HG02623 (cell line): ENCODE results near the gene TBX1.

Experiments
- ATAC-seq: cut with Tn5 transposase; IDR thresholded peaks from one replicate; pipeline ENCODE4 v1.9.1; 2021; ENCODE audit warnings: moderate library complexity; ENCODE audit not compliant: unreplicated experiment

The TBX1 gene

DNA sequence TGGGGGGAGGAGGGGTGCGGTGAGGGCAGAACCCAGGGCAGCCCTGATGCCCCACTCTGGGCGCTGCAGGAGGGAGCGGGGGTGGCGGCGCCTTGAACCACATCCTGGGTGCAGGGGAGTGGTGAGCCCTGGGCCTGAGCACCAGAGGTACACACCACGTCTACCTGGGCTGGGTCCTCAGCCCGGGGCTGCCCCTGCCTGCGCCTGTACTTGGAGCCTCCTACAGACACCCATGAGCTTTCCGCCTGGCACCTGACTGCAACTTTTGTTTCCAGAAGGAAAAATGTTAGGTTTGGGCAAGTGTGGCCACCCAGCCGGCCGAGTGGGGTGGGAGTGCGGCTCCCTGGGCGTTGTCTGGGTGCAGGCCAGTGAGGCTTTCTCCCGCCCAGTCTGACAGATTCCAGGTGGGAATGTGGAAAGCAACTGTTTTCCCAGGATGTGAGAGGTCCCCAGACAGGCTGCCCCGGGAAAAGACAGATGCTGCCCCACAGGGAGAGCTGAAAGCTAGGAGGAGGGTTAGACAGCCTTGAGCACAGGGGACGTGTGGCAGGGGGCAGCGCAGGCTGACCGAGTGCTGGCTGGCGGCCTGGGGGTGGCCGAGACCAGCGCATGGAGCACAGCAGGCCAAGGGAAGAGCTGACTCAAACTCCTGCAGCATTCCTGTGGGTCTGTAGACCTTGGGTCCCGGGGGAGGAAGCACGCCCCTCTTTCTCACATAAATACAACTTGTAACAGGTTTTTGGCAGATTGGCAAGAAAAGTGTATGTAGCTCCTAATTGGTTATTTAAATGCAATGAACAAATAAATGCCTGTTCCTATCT is 50.0 kb downstream of the TBX1 start:
- ATAC-seq = no peak

DNA sequence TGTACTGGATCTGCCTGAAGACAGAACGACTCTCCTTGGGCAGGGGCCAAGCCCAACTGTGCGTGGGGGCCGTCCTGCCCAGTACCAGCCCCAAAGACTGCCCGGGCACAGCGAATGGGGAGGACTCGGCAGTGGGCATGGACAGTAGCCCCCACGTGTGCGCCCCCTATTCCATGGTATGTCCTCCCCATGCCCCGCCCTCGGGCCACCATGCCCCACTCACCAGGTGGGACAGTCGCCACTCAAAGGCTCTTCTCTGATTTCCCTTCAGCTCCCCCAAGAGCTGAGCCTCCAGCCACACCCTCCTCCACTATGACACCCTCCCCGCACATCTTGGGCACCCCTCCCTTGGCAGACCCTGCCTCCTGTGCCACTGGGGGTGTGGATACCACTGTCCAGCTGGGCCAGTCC is 50.6 kb downstream of the TBX1 start:
- no peak for ATAC-seq

- no peak for ATAC-seq
Measured at GRCh38 chr22:19811811-19812771, 51.5 kb downstream of the TBX1 start.

- no peak for ATAC-seq
Measured at GRCh38 chr22:19812910-19813309, 52.3 kb downstream of the TBX1 start.

DNA sequence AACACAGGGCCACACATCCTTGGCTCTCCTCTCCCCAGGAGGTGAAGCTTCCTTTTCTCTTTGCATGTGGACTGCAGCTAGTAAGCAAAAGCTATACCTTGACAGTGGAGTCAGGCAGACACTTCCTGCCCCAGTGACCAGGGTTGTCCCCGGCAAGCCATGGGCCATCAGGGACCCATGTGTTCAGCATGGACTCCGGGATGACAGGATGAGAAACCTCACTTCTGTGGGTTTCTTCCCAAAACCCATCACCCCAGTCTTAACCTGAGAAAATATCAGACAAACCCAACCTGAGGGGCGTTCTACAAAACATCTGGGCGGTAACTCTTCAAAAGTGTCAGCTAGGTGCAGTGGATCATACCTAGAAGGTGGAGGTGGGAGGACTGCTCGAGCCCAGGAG is 53.9 kb downstream of the TBX1 start:
- no peak for ATAC-seq

DNA sequence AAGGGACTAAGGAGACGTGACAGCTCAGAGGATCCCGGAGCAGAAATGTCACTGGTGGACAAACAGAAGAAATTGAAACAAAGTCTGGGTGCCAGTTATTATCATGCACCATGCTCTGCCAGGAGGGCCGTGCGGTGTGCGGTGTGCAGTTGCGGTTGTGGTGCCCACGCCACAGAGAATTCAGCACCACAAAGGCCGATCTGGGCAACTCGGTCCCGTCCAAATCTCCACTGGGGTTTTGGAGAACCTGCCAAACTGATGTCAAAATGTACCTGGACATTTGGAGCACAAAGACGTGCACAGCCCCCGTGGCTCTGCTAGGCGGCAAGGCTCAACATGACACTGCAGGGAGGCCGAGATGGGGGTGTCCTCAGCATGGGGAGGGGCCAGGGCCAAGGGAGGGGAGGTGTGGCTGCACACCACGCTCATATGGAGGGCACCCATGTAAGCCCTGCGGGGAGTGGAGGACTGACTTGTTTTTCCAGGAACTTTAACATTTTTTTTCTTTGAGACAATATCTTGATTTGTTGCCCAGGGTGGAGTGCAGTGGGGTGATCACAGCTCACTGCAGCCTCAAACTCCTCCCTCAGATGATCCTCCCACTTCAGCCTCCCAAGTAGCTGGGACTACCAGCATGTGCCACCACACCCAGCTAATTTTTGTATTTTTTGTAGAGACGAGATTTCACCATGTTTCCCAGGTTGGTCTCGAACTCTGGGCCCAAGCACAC is 54.7 kb downstream of the TBX1 start:
- no peak for ATAC-seq

DNA sequence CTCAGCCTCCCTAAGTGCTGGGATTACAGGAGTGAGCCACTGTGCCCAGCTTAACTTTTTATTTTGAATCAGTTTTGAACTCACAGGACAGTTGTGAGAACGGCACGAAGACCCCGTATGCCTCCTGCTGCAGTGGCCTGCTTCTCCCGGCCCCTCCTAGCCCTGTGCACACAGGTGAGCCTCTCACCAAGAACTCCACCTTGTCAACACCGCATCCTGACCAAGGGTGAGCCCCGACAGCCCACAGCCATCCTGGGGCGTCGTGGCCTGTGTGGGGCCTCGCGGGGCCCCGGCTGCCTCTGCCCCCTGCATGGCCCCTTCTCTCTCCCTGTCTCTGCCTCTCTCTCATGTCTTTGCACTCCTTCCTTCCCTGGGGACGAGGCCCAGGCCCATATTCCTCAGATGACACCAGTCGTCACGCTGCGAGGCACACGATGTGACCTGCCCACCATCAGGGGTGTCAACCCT is 55.3 kb downstream of the TBX1 start:
- no peak for ATAC-seq

DNA sequence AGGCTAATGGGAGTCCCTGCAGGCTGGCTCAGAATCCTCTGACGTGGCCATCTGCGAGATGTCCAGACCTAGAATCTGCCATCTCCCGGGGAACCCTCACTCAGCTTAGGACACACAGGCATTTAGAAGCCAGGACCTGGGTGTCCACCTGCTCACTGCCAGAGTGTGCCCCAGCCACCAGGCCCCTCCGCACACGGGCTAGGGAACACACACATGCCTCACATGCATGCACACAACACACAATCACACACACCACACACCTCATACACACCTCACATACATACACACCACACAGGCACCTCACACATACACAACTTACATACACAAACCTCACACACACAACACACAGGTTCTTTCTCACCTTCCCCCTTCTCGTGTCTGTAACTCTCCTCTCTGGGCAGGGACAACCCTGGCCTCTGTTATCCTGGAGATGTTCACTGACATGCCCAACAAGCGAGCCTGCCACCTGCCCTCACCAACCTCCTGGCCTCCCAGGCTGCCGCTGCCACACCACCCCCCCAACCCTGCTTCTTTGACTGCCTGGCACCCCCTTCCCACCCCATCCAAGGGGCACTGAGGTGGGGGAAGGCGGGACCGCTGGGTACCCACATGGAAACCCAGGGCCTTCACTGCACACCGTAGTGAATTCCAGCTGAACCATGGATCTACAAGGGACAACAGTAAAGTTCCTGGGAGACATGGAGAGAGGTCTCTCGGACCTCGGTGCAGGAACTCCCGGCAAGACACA is 56.0 kb downstream of the TBX1 start:
- no peak for ATAC-seq
